CD4-positive, alpha-beta T cell treated with Interleukin-12 subunit alpha and Interleukin-12 subunit beta, for 1 hour (primary cell): ENCODE data around the gene JAK1.
"Not testable (repeated sequence)": the region's sequence is repeated elsewhere in the genome, so short reads cannot be mapped to it uniquely, and the experiment has no call there.

Source experiments
- DNase-seq: peaks from one replicate; pipeline ENCODE4 v3.0.0-alpha.2; 2020

JAK1 gene

DNA sequence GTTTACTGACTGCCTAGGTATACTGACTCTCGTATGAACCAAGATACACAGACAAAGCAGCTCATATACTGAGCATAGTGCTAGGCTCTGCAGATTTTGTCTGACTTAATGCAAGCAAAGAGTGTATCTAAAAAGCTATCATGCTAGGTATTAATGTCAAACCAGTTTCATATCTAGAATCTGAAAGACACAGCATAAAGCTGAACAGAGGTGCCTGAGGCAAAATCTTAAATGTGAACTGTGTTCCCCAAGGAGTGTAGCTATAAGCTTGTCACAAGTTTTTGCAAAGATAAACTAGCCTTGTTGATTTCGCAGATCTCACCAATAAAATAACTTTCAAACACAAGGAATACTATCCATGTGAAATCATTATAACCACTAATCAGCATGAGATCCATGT lies 18.1 kb downstream of the JAK1 start:
- no peak for DNase-seq

DNA sequence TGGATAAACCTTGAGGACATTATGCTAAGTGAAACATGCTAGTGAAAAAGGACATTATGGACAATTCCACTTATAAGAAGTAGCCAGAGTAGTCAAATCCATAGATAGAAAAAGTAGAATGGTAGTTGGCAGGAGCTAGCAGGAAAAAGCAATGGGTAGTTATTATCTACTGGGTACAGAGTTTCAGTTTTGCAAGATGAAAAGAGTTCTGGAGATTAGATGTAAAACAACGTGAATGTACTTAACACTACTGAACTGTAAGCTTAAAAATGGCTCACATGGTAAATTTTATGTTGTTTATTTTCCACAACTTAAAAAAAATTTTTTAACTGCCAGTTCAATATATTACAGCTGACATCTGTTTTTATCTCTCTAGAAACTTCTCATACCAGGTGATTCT lies 19.4 kb downstream of the JAK1 start:
- no peak for DNase-seq

DNA sequence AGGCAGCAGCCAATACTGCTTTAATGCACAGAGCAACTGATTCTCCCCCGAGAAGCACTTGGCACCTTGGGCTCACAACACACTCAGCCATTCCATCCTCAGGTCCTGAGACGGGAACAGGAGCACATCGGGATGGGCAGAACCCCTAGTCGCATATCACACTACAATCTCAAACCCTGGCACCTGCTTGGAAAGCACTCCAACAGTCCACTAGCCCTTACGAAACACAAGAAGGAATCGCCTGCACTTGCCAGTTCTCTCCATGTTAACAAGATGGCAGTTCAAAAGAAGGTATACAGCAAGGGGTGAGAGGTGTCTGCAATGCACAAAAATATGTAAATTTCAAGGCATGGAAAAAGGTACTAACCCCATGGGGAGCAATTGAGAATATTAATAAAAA lies 21.4 kb downstream of the JAK1 start:
- DNase-seq, result no peak

GRCh38 chr1:64942675-64943074 lies 23.7 kb downstream of the JAK1 start:
- no peak for DNase-seq

- DNase-seq, result no peak
These were observed 24.2 kb downstream of the JAK1 start for GRCh38 chr1:64942118-64942517.

DNA sequence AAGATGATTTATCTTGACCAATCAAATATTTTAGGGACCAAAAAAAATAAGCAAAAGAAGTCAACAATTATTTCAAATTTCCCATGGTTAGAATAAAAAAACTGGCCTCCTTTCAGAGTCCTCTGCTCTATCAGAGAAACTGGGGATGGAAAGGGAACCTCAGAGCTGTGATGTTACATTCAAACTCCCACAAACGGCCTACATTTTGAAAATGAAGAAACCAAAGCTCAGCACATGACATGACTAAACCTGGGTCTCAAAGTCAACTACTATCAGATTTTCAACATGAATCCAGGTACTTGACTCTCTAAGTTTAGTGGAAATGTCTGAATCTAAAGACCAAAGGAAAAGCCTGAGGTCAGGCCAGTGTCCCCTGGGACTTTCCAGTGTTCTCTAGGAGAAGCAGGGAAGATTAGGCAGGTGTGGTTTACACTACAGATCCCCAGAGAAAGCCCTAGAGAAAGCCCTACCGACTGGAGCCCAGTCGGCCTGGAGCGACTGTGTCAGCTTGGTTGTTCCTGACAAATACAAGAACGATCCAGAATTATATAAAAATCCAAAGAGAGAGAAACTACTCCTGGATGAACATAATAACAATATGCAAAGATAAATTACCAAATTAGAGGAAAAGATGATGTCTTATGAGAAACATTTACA lies 24.8 kb downstream of the JAK1 start:
- no peak for DNase-seq

GRCh38 chr1:64940025-64940424 lies 26.3 kb downstream of the JAK1 start:
- no peak for DNase-seq

DNA sequence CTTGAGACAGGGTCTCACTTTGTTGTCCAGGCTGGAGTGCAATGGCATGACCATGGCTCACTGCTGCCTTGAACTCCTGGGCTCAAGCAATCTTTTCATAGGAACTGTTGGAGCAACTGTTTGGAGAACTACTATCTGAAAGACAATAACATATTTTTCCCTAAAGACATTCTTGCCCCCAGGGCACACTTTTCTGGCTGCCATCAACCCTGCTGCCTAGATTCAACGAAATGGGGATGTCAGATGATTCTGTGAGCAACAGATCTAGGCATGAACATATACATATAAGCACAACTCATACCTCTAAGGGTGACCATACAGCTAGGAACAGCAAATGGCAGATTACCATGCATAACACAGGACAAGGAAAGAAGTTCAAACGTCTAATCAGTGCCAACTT lies 27.4 kb downstream of the JAK1 start:
- no peak for DNase-seq

DNA sequence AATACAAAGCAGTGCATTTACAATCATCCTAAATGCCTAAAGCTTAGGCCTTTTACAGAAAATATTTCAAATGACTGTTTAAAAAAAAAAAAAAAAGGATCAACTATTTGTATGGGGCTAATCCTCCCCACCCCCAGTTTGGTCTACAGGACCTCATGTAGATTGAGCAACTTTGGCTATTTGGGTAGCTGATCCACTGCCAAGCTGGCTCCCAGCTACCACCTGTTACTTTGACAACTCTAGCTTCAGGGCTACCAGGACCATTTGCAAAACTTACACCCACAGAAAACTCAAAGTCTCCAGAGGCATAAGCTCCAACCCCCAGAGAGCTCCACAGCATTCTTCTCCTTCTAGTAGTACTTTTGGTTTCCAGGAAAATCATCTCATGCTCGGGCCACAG lies 29.4 kb downstream of the JAK1 start:
- DNase-seq, result no peak

GRCh38 chr1:64935551-64936155 lies 30.7 kb downstream of the JAK1 start:
- no peak for DNase-seq

DNA sequence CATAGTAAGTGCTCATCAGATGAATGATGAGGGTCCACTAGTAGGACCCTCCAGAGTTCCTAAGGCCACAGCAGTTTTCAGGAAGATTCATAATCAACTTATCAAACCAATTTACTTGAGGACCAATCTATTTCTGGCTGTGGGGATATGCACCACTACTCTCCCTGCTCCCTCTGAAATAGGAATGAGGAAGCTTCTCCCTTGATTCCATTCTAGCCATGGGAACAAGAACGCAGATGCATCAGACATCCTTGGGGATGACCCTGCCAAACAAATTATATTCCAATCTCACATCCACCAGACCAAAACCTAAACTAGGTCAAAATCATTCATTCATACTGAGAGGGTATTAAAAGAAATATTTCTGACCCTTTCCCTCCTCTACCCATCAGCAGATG lies 31.5 kb downstream of the JAK1 start:
- DNase-seq, result no peak

- no peak for DNase-seq
These were observed 32.1 kb downstream of the JAK1 start for GRCh38 chr1:64934115-64934877.

GRCh38 chr1:64933296-64934070 lies 32.9 kb downstream of the JAK1 start:
- DNase-seq, result no peak

DNA sequence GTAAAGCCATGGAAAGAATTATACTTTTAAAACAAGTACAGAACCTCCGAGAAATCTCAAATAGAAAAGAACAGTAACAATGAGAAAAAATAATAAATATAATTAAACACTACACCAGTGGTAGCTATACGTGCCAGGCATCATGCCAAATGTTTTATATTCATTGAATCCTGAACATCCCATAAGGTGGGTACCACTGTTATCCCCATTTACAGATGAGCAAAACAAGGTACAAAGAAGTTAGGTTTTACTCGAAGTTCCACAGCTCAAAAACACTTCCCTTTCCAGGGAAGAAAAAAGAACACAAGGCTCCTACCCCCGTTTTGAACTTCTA lies 33.4 kb downstream of the JAK1 start:
- DNase-seq, result no peak

DNA sequence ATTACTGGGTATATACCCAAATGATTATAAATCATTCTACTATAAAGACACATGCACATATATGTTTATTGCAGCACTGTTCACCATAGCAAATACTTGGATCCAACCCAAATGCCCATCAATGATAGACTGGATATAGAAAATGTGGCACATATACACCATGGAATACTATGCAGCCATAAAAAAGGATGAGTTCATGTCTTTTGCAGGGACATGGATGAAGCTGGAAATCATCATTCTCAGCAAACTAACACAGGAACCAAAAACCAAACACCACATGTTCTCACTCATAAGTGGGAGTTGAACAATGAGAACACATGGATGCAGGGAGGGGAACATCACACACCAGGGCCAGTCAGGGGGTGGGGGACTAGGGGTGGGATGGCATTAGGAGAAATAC lies 35.7 kb downstream of the JAK1 start:
- not testable (repeated sequence) for DNase-seq

GRCh38 chr1:64929221-64929620 lies 37.1 kb downstream of the JAK1 start:
- DNase-seq, result no peak

- DNase-seq, result no peak
These were observed 38.0 kb downstream of the JAK1 start for GRCh38 chr1:64928325-64928724.

- no peak for DNase-seq
These were observed 40.8 kb downstream of the JAK1 start for GRCh38 chr1:64925594-64925993.

GRCh38 chr1:64923294-64923718 lies 43.0 kb downstream of the JAK1 start:
- peak; percentile 43 for DNase-seq

- DNase-seq, result peak; percentile 24
These were observed 44.0 kb downstream of the JAK1 start for GRCh38 chr1:64922336-64922735.

- DNase-seq, result no peak
These were observed 44.6 kb downstream of the JAK1 start for GRCh38 chr1:64921771-64922170.

- no peak for DNase-seq
These were observed 45.3 kb downstream of the JAK1 start for GRCh38 chr1:64920941-64921589.

- DNase-seq, result not testable (repeated sequence)
These were observed 47.2 kb downstream of the JAK1 start for GRCh38 chr1:64919120-64919519.
